MM.1S (cell line): Measurements from ENCODE around the gene PDIA3.

Source experiments
- EZH2 ChIP-seq: fragments of 300-600 bp; sonication (generic); optimal IDR thresholded peaks from 2 replicates; pipeline ENCODE3; 2017; ENCODE audit warnings: low read depth, mild to moderate bottlenecking, antibody characterized with exemption, low read length, mixed read lengths
- TF ChIP-seq, protein P1 (sequence below): fragments of 300-600 bp; sonication (generic); IDR thresholded peaks from 2 replicates; pipeline ENCODE4 v1.5.1; 2016; ENCODE audit warnings: antibody characterized with exemption, low read length, mixed read lengths

DNA sequence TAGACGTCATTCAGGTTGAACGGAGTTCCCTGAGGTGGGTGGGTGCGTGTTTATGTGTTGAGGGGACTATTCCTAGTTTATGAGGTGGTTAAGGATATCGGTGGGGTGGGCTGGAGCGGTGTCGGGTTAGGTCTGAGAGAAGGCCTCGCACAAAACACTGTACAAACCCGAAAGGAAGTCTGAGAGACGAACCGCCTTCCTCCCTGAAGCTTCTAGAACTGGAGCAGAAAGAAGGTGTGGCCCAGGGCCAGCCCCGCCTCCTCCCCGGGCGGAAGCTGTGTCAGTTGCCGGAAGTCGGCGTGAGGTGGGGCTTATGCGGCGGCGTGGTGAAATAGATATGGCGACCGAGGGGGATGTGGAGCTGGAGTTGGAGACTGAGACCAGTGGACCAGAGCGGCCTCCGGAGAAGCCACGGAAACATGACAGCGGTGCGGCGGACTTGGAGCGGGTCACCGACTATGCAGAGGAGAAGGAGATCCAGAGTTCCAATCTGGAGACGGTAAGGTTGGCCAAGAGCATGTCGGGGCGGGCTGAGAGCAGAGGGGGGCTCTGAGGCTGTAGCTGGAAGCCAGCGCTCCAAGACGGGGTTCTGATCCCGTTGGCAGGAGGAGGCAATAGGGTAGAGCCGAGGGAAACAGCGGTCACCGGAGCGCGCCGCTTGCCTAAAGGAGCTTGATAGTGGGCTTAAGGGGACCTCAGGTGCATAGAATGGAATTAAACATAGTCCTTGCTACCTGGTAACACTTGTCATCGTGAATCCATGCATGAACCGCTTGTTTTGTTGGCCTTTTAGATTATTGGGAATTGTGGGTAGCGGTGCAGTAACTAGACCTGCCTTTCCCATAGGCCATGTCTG, 54.3 kb downstream of the PDIA3 start, which contains the start of gene HYPK:
- TF ChIP-seq, protein P1, sequence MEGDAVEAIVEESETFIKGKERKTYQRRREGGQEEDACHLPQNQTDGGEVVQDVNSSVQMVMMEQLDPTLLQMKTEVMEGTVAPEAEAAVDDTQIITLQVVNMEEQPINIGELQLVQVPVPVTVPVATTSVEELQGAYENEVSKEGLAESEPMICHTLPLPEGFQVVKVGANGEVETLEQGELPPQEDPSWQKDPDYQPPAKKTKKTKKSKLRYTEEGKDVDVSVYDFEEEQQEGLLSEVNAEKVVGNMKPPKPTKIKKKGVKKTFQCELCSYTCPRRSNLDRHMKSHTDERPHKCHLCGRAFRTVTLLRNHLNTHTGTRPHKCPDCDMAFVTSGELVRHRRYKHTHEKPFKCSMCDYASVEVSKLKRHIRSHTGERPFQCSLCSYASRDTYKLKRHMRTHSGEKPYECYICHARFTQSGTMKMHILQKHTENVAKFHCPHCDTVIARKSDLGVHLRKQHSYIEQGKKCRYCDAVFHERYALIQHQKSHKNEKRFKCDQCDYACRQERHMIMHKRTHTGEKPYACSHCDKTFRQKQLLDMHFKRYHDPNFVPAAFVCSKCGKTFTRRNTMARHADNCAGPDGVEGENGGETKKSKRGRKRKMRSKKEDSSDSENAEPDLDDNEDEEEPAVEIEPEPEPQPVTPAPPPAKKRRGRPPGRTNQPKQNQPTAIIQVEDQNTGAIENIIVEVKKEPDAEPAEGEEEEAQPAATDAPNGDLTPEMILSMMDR: no peak
- TF ChIP-seq EZH2: no peak
